Esophagus (tissue), 2 donors: Measurements from ENCODE around the gene GAN. TPM values are rescaled to one million over a fixed set of nuclear protein-coding genes. Genes with fewer than 3 reads are reported as not detected.

ENCODE experiments used
- H3K27ac ChIP-seq, 2 donors: one replicate each; pipeline ENCODE4 v1.5.1; 2013; ENCODE audit warnings: low read depth in 2 of 2, mild to moderate bottlenecking in 2 of 2, inconsistent platforms in 1 of 2, low read length in 1 of 2, moderate library complexity in 1 of 2
- H3K27me3 ChIP-seq, 2 donors: one replicate each; pipeline ENCODE4 v1.6.1; 2013; ENCODE audit warnings: low read length in 2 of 2, control low read depth in 1 of 2, mild to moderate bottlenecking in 1 of 2; ENCODE audit not compliant: insufficient read depth in 2 of 2, control insufficient read depth in 1 of 2
- H3K36me3 ChIP-seq, 2 donors: one replicate each; pipeline ENCODE4 v1.6.1; 2013; ENCODE audit warnings: low read length in 1 of 2; ENCODE audit not compliant: control insufficient read depth in 2 of 2, insufficient read depth in 2 of 2
- H3K4me1 ChIP-seq, 2 donors: one replicate each; pipeline ENCODE4 v1.6.1; 2013; ENCODE audit warnings: low read length in 1 of 2; ENCODE audit not compliant: control insufficient read depth in 2 of 2, insufficient read depth in 2 of 2
- H3K4me3 ChIP-seq, 2 donors: one replicate each; pipeline ENCODE4 v1.5.1; 2013; ENCODE audit warnings: low read length in 2 of 2, mild to moderate bottlenecking in 2 of 2, low read depth in 1 of 2, moderate library complexity in 1 of 2
- H3K9me3 ChIP-seq, 2 donors: one replicate each; pipeline ENCODE4 v1.6.1; 2013; ENCODE audit warnings: mild to moderate bottlenecking in 2 of 2, low read depth in 1 of 2, low read length in 1 of 2, moderate library complexity in 1 of 2; ENCODE audit not compliant: control insufficient read depth in 2 of 2, insufficient read depth in 1 of 2
- WGBS, 2 donors: extraction: QIAGEN DNeasy Blood & Tissue Kit; methylation state at CpG; one replicate each; pipeline ENCODE4 v1.1.7; 2013; 5-methylcytosine and 5-hydroxymethylcytosine counted together
- polyA plus RNA-seq, 2 donors: library from polyadenylated mRNA; stranded (reverse); fragments of 200-250 nt; gene quantifications; one replicate each; pipeline ENCODE4 v1.2.3, GENCODE V29; 2013
- donor health status: healthy with polysubstance abuse.
- donor health status: Bipolar disorder and iron deficiency.

Gene GAN
- polyA plus RNA-seq, 2 donors: 2.9 to 6.8 TPM

GRCh38 chr16:81277541-81278080, 37.2 kb upstream of the GAN start:
- no peaks in the 10 kb centered on the region for H3K9me3 ChIP-seq
- no peak overlapping the region for H3K4me3 ChIP-seq
- no peaks in the 10 kb centered on the region for H3K27me3 ChIP-seq
- peaks cover 4 to 22% of the 10 kb centered on the region in 2 donors for H3K4me1 ChIP-seq
- H3K27ac ChIP-seq: peak overlapping the region; percentile 87 to 96
- no peaks in the 10 kb centered on the region for H3K36me3 ChIP-seq
- 45 to 57% methylated on average over 6 of the region's 6 CpGs for WGBS, 2 donors

GRCh38 chr16:81278526-81278925, 36.2 kb upstream of the GAN start:
- Histone ChIP-seq H3K36me3 (no peaks in the 10 kb centered on the region), H3K4me3 (no peak overlapping the region), H3K27me3 (no peaks in the 10 kb centered on the region), H3K9me3 (no peaks in the 10 kb centered on the region), H3K27ac (peak overlapping the region; percentile 87 to 96), H3K4me1 (peaks cover 2 to 20% of the 10 kb centered on the region in 2 donors)
- WGBS, 2 donors: 93 to 96% methylated on average over 4 of the region's 4 CpGs

- H3K4me3 ChIP-seq: no peak overlapping the region
- no peaks in the 10 kb centered on the region for H3K36me3 ChIP-seq
- H3K27me3 ChIP-seq: no peaks in the 10 kb centered on the region
- H3K9me3 ChIP-seq: no peaks in the 10 kb centered on the region
- H3K4me1 ChIP-seq: peaks cover 2 to 19% of the 10 kb centered on the region in 2 donors
- peak overlapping the region in 1 of 2 donors; percentile 10 for H3K27ac ChIP-seq
- 41 to 59% methylated on average over 4 of the region's 4 CpGs for WGBS, 2 donors
Measured at GRCh38 chr16:81279392-81279791, 35.4 kb upstream of the GAN start.

GRCh38 chr16:81280393-81280792, 34.4 kb upstream of the GAN start:
- Histone ChIP-seq H3K9me3 (no peaks in the 10 kb centered on the region), H3K4me1 (peaks cover 2 to 14% of the 10 kb centered on the region in 2 donors), H3K27me3 (no peaks in the 10 kb centered on the region), H3K4me3 (no peak overlapping the region), H3K36me3 (no peaks in the 10 kb centered on the region), H3K27ac (peak overlapping the region in 1 of 2 donors; percentile 52)
- WGBS, 2 donors: 36% methylated on average over 3 of the region's 3 CpGs

- no peaks in the 10 kb centered on the region for H3K9me3 ChIP-seq
- H3K4me1 ChIP-seq: peaks cover 0 to 5% of the 10 kb centered on the region in 2 donors
- H3K36me3 ChIP-seq: no peaks in the 10 kb centered on the region
- peak overlapping the region; percentile 48 to 81 for H3K27ac ChIP-seq
- WGBS, 2 donors: 69 to 82% methylated on average over 3 of the region's 3 CpGs
- no peaks in the 10 kb centered on the region for H3K27me3 ChIP-seq
- H3K4me3 ChIP-seq: no peak overlapping the region
Measured at GRCh38 chr16:81283044-81283443, 31.7 kb upstream of the GAN start.

GRCh38 chr16:81284995-81285600, 29.7 kb upstream of the GAN start:
- peaks cover 0 to 3% of the 10 kb centered on the region in 2 donors for H3K4me1 ChIP-seq
- no peak overlapping the region for H3K27ac ChIP-seq
- H3K27me3 ChIP-seq: no peaks in the 10 kb centered on the region
- no peaks in the 10 kb centered on the region for H3K9me3 ChIP-seq
- no peak overlapping the region for H3K4me3 ChIP-seq
- 82 to 83% methylated on average over 8 of the region's 8 CpGs for WGBS, 2 donors
- H3K36me3 ChIP-seq: no peaks in the 10 kb centered on the region

- Histone ChIP-seq H3K36me3 (no peaks in the 10 kb centered on the region), H3K4me1 (peaks cover 0 to 3% of the 10 kb centered on the region in 2 donors), H3K27ac (no peak overlapping the region), H3K4me3 (no peak overlapping the region), H3K9me3 (no peaks in the 10 kb centered on the region), H3K27me3 (no peaks in the 10 kb centered on the region)
- 77 to 85% methylated on average over 1 of the region's 1 CpG for WGBS, 2 donors
Measured at GRCh38 chr16:81286190-81286589, 28.6 kb upstream of the GAN start.

- no peaks in the 10 kb centered on the region for H3K9me3 ChIP-seq
- H3K27me3 ChIP-seq: no peaks in the 10 kb centered on the region
- no peaks in the 10 kb centered on the region for H3K36me3 ChIP-seq
- H3K27ac ChIP-seq: no peak overlapping the region
- H3K4me3 ChIP-seq: no peak overlapping the region
- H3K4me1 ChIP-seq: no peaks in the 10 kb centered on the region
- 90 to 92% methylated on average over 9 of the region's 9 CpGs for WGBS, 2 donors
Measured at GRCh38 chr16:81291117-81291516, 23.6 kb upstream of the GAN start.

GRCh38 chr16:81292936-81293335, 21.8 kb upstream of the GAN start:
- H3K4me1 ChIP-seq: no peaks in the 10 kb centered on the region
- WGBS, 2 donors: 88% methylated on average over 5 of the region's 5 CpGs
- no peak overlapping the region for H3K4me3 ChIP-seq
- H3K27me3 ChIP-seq: no peaks in the 10 kb centered on the region
- H3K9me3 ChIP-seq: no peaks in the 10 kb centered on the region
- H3K36me3 ChIP-seq: no peaks in the 10 kb centered on the region
- H3K27ac ChIP-seq: no peak overlapping the region
